Sigmoid colon (tissue), 4 donors: Measurements from ENCODE around the gene CACNA2D3.

ENCODE experiments used
- CTCF ChIP-seq, 4 experiments: fragments of 450-650 bp in 3 of 4; fragments of 200-600 bp in 1 of 4; IDR thresholded peaks; one replicate each; pipeline ENCODE4 v1.5.1; 2016 to 2019; ENCODE audit warnings: antibody characterized with exemption in 4 of 4, mild to moderate bottlenecking in 3 of 4, moderate library complexity in 2 of 4
- EP300 ChIP-seq, 4 donors: sonication (generic); formaldehyde crosslinking; IDR thresholded peaks; one replicate each; pipeline ENCODE4 v1.6.1; 2017; ENCODE audit warnings: antibody characterized with exemption in 4 of 4
- POLR2A ChIP-seq, 2 donors: fragments of 450-650 bp; IDR thresholded peaks; one replicate each; pipeline ENCODE4 v1.6.1; 2016; ENCODE audit warnings: antibody characterized with exemption in 2 of 2, mild to moderate bottlenecking in 2 of 2, moderate library complexity in 2 of 2
- POLR2AphosphoS5 ChIP-seq, 4 donors: sonication (generic); formaldehyde crosslinking; IDR thresholded peaks; one replicate each; pipeline ENCODE4 v1.6.1; 2017; ENCODE audit warnings: antibody characterized with exemption in 4 of 4

DNA sequence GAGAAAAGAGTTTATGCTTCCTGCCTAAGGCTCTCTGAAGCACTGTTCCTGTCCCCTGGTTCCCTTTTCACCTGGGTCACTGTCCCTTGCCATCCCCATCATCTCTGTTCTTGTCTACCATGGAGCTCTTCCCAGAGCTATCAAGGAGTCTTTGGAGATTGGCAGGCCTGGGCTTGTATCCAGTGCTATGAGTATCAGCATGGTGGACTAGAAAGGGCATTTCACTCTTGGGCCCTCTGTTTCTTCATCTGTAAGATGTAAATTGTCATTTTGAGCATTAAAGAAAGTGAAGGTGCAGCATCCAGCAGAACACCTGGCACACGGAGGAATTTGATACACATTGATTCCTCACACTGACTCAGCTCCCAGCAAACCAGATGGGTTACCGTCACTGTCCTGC, 388.2 kb downstream of the CACNA2D3 start:
- TF ChIP-seq CTCF (IDR thresholded peaks at IDR 0.05) (no peak), POLR2AphosphoS5 (IDR thresholded peaks at IDR 0.05) (no peak), POLR2A (IDR thresholded peaks at IDR 0.05) (no peak), EP300 (IDR thresholded peaks at IDR 0.05) (no peak)
